ENCODE measurements around the gene MAP2K2.

MAP2K2 gene

DNA sequence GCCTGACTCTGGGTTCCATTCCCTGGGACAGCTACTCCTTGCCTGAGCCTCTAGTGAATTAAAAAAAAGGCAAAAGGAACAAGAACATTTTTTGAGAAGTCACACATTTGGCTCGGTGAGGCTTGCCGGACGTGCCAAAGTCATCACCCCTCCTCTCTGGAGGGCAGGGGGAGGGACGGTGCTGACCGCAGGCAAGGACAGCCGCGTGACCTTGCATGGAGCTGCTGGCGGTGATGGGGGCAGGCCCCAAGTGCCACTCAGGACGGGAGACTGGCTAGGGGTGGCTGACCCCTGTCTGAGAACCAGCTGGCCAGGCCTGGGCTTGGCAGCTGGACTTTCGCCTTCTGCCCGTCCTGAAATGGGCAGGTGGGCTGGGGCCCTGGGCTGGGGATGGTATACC is 26.4 kb downstream of the MAP2K2 start:
- DNase-seq: no peak

DNA sequence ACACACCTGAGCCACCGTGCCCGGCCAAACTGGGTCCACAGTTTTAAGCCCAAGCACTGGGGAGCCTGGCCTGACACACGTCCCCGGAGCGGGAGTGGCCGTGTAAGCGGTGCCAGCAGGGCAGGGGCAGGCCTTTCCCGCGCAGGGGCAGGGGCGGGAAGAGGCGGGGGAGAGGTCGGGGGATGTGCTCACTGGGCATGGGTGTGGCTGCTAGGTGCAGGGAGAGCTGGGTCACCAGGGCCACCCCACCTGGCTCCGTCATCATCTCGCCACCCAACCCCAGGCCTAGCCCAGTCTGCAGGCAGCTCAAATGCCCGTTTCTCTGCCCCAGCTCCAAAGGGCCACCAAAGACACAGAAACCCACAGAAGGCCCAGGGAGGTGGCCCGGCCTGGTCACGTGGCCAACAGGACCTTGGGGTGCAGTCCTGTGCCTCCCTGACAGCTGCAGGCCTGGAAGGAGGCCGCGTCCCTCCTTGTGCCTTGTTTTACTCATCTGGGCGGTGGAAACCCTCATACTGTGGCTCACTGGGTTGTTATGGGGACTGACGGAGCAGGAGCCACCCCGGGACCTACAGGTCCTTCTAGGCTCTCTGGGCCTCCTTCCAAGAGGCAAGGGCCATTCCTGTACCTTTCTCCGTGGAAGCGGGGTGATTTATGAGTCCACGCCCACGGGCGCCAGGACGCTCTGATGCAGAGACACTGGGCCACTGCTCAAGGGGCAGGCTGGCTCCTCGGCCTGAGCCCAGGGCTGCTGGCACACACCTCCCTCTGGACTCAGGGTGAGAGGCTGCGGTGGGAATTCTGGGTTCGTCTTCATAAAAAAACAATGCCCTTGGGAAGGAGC is 27.7 kb downstream of the MAP2K2 start:
- no peak for DNase-seq

- DNase-seq: no peak
Measured at GRCh38 chr19:4095488-4095844, 28.5 kb downstream of the MAP2K2 start.

DNA sequence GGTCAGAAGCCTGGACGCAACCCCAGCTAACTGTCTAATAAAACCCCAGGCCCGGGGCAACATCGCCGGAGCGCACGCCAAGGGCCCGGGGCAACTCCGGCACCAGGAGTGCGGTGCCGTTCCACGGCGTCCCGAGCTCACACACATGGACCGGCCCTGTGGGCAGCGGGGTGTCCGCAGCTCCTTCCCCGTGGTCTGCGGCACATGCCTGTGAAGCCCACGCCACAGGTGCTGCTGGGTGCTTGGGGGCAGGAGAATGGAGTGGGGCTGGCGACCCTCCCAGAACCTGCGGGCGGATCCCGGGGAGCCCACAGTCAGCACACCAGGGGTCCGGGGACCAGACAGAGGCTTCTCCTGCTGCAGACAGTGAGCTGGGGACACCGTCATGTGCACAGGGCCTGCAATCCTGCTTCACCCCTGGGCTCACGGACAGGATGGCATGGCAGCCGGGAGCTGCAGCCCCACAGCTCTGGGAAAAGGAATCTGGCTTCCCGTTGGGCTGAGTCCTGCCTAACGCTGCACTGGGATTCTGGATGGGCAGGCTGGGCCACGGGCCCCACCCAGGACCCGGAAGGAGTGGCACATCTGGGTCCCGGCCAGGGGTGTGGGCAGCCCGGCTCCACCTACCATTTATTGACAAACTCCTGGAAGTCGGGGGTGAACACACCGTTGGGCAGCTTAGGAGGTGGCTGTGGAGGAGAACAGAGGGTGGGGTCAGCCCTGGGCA is 29.0 kb downstream of the MAP2K2 start:
- DNase-seq: no peak

DNA sequence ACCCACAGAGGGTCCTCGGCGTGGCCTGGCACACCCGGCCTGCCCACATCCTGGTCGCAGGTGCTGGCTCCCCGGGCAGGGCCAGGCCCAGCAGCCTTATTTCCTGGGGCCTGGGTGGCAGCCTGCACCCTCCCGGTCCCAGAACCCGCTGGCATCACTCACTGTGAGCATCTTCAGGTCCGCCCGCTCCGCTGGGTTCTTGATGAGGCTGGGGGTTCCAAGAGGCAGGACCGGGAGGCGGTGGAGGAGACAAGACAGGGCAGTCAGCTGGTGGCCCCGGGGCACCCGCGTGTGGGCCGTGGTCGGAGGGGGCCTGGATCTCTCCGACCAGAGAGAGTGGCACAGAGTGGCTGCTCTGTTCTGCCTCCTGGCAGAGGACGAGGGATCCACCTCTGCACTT is 29.6 kb downstream of the MAP2K2 start:
- DNase-seq: no peak

GRCh38 chr19:4093643-4094175 is 30.2 kb downstream of the MAP2K2 start:
- DNase-seq: no peak

GRCh38 chr19:4090356-4091220 is 33.3 kb downstream of the MAP2K2 start:
- DNase-seq: no peak

DNA sequence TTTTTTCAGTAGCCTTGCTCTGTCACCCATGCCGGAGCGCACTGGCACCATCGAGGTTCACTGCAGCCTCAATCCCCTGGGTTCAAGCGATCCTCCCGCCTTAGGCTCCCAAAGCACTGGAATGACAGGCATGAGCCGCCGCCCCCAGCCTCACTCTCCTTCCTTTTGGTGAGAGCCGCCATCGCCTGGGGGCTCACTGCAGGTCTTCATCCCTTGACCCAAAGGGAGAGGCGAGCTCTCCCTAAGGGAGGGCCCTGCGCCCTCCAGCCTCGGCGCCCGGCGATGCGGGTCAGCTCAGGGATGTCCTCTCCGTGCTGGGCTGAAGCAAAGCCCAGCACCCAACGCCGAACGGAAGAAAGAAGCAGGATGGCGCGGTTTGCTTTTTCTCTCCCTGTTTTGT is 34.0 kb downstream of the MAP2K2 start:
- no peak for DNase-seq

- no peak for DNase-seq
Measured at GRCh38 chr19:4089400-4089908, 34.5 kb downstream of the MAP2K2 start.

DNA sequence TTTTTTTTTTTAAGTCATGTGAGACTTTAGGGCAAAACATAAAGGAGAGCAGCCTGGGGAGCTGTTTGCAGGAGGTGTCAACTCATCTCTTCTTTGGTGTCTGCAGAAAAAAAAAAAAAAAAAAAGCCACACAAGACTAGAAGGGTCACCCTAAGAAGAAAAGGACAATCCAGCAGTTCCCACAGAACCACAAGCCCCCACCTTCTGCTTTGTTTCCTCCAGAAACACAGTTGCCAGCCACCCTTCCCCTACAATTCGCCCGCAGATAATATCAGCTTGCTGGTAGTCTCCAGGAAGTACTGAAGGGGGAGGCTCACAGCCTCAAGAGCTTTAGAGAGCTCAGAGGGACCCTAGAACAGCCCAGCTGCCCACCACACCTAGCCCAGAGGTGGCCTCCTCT is 34.9 kb downstream of the MAP2K2 start:
- DNase-seq: no peak

DNA sequence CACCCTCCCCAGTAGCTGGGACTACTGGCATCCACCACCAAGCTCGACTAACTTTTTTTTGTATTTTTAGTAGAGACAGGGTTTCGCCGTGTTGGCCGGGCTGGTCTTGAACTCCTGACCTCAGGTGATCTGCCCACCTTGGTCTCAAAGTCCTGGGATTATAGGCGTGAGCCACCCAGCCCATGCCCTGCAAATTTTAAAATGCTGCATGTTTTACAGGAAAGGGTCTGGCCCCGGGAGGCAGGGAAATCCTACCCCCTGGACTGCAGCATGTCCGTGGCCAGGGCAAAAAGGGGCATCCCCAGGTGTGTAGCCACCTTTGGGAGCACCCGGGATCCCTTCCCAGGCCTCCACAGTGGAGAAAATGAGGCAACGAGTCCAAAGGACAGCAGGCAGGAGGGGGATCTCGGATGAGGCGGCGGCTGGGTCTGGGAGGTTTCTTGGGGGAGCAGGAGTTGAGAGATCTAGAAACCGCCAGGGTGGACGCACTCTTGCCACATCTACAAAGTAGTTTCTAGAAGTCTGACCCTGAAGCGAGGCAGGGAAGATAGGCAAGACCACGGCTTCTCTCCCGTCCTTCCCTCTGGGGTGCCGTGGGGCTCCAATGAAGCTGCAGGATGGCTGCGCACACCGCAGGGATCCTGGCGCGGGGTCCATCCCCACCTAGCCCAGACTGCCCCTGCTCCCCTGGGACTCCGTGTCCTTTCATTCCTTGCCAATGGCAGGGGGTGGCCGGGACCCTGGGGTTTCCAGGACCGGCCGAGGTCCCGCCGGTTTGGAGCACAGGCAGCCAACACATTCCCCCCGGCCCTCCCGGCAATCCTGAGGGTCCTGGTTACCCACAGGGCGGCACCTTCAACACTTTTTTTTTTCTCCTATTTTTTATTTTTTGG is 35.9 kb downstream of the MAP2K2 start:
- DNase-seq: no peak

DNA sequence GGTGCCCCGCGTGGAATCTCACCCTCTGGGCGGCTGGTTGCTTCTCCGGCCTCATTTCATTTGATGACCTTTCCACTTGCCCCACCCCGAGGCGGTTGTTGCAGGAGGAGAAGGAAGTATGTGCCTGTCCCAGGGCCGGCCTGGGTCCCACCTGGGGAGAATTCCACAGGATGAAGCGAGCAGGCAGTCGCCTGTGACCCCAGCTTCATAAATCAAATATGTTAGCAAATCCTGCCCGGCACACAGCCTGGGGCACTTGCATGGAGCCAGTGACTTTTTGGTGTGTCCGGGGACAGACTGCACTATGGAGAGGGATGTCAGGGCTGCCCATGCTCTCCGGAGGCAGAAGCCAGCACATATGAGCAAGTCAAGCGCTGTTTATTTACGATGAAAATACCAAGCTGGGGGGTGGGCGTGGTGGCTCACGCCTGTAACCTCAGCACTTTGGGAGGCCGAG is 37.5 kb downstream of the MAP2K2 start:
- no peak for DNase-seq

DNA sequence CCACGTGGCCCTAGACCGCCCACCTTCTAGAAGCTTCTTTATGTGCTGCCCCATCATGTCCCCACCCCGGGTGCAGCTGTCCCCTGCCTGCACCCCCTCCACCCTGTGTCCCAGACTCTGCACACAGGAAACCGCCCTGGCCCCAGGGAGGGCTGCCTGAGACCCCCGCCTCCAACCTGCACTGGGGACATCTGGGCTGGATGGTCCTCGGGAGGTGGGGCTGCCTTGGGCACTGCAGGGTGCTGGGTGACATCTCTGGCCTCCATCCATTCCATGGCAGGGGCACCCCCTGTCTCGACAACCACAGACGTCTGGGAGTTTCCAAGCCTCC is 39.4 kb downstream of the MAP2K2 start:
- no peak for DNase-seq

GRCh38 chr19:4083677-4084546 is 40.0 kb downstream of the MAP2K2 start:
- DNase-seq: no peak

GRCh38 chr19:4082172-4082571 is 41.8 kb downstream of the MAP2K2 start:
- DNase-seq: no peak

- DNase-seq: no peak
Measured at GRCh38 chr19:4081441-4082129, 42.3 kb downstream of the MAP2K2 start.

DNA sequence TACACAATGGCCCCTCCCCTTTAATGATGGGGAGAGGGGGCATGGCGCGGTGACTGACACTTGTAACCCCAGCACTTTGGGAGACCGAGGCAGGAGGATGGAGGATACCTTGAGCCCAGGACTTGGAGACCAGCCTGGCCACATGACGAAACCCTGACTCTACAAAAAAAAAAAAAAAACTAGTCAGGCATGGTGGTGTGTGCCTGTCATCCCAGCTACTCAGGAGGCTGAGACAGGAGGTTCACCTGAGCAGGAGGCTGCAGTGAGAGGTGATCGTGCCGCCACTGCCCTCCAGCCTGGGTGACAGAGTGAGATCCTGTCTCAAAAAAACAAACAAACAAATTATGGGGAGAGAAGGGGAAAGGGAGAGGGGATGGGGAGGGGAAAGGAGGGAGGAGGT is 43.4 kb downstream of the MAP2K2 start:
- DNase-seq: no peak

- peak in 1 of 2 experiments; percentile 63 for DNase-seq
Measured at GRCh38 chr19:4077800-4078684, 45.9 kb downstream of the MAP2K2 start.

- no peak for DNase-seq
Measured at GRCh38 chr19:4077007-4077374, 46.9 kb downstream of the MAP2K2 start.

Data from NCI-H526 (cell line).